Naive thymus-derived CD4-positive, alpha-beta T cell (primary cell): ENCODE measurements around the gene XYLT2. TPM values are rescaled to one million over a fixed set of nuclear protein-coding genes. Genes with fewer than 3 reads are reported as not detected.

Experiments used
- ATAC-seq: fragments of 150-1000 bp; cut with Tn5 transposase; 2 replicates; pipeline ENCODE4 v1.10.0; 2021; ENCODE audit warnings: mild to moderate bottlenecking, moderate library complexity
- CTCF ChIA-PET: fragments of 350-600 bp; sonication (Branson Sonifier 250); formaldehyde crosslinking; loops from one replicate; lab custom pipeline; 2021; ENCODE audit warnings: antibody characterized with exemption; lab: Charles Lee
- POLR2A ChIA-PET: fragments of 350-600 bp; sonication (Branson Sonifier 250); formaldehyde crosslinking; loops from one replicate; lab custom pipeline; 2021; ENCODE audit warnings: antibody characterized with exemption, inconsistent platforms; lab: Charles Lee
- DNase-seq, 9 donors: peaks; one replicate each; pipeline versions ENCODE4 v3.0.0 to v3.0.0-alpha.2; 2020 to 2022; ENCODE audit warnings: mixed read lengths in 1 of 9
- H3K27ac ChIP-seq: one replicate; pipeline ENCODE4 v1.7.0; 2013; ENCODE audit warnings: mild to moderate bottlenecking, low read depth, low read length, moderate library complexity
- H3K27me3 ChIP-seq, 2 donors: one replicate each; pipeline ENCODE4 v1.7.0; 2013; ENCODE audit warnings: low read length in 2 of 2, mild to moderate bottlenecking in 2 of 2, moderate library complexity in 2 of 2; ENCODE audit not compliant: control insufficient read depth in 2 of 2, insufficient read depth in 2 of 2
- H3K36me3 ChIP-seq, 3 experiments: 1 replicate in 2 of 3; 2 replicates in 1 of 3; pipeline ENCODE4 v1.7.0; 2013; ENCODE audit warnings: low read length in 3 of 3, mild to moderate bottlenecking in 3 of 3, moderate library complexity in 1 of 3; ENCODE audit not compliant: insufficient read depth in 3 of 3, control insufficient read depth in 2 of 3
- H3K4me1 ChIP-seq, 2 donors: one replicate each; pipeline ENCODE4 v1.7.0; 2013; ENCODE audit warnings: low read length in 2 of 2, mild to moderate bottlenecking in 2 of 2, moderate library complexity in 1 of 2; ENCODE audit not compliant: control insufficient read depth in 2 of 2, insufficient read depth in 2 of 2
- H3K4me3 ChIP-seq: 2 replicates; pipeline ENCODE4 v1.7.0; 2013; ENCODE audit warnings: mild to moderate bottlenecking, low read length
- H3K9me3 ChIP-seq, 3 experiments: 1 replicate in 2 of 3; 2 replicates in 1 of 3; pipeline ENCODE4 v1.7.0; 2013; ENCODE audit warnings: low read length in 3 of 3; ENCODE audit not compliant: control insufficient read depth in 2 of 3
- H3K27ac Mint-ChIP-seq, 9 donors: one replicate each; pipeline ENCODE4 v1.8.0; 2020 to 2022; ENCODE audit warnings: mixed read lengths in 9 of 9, mild to moderate bottlenecking in 8 of 9, moderate library complexity in 5 of 9, inconsistent platforms in 2 of 9
- H3K27me3 Mint-ChIP-seq, 5 donors: one replicate each; pipeline ENCODE4 v1.8.0; 2021 to 2022; ENCODE audit warnings: mixed read lengths in 5 of 5, mild to moderate bottlenecking in 1 of 5
- H3K36me3 Mint-ChIP-seq, 5 donors: one replicate each; pipeline ENCODE4 v1.8.0; 2020 to 2022; ENCODE audit warnings: mixed read lengths in 5 of 5, mild to moderate bottlenecking in 3 of 5, inconsistent platforms in 1 of 5
- H3K4me1 Mint-ChIP-seq, 7 donors: one replicate each; pipeline ENCODE4 v1.8.0; 2020 to 2022; ENCODE audit warnings: mixed read lengths in 7 of 7, mild to moderate bottlenecking in 3 of 7, inconsistent platforms in 1 of 7
- H3K4me3 Mint-ChIP-seq, 10 donors: one replicate each; pipeline ENCODE4 v1.8.0; 2020 to 2022; ENCODE audit warnings: mild to moderate bottlenecking in 10 of 10, mixed read lengths in 10 of 10, moderate library complexity in 6 of 10, inconsistent platforms in 2 of 10
- H3K9me3 Mint-ChIP-seq, 11 donors: one replicate each; pipeline ENCODE4 v1.8.0; 2020 to 2022; ENCODE audit warnings: mixed read lengths in 11 of 11, mild to moderate bottlenecking in 4 of 11, inconsistent platforms in 1 of 11, moderate library complexity in 1 of 11
- intact Hi-C, 2 donors: fragments of 100-400 bp; cut with micrococcal nuclease; formaldehyde crosslinking; loops; one replicate each; pipeline ENCODE4 v1.15.1; 2023
- polyA plus RNA-seq, 2 donors: library from polyadenylated mRNA; unstranded; fragments of 300-500 nt; fragmentation: Illumina TruSeq; gene quantifications; one replicate each; pipeline ENCODE4 v1.2.3, GENCODE V29; 2021
- total RNA-seq, 6 experiments: library from RNA in 5 of 6; stranded (reverse) in 5 of 6; gene quantifications; 1 replicate in 5 of 6; 2 replicates in 1 of 6; pipeline ENCODE4 v1.2.3 and lab custom pipeline; 2021 to 2026

XYLT2 gene
- total and polyA plus RNA-seq, 7 experiments from 2014 or later = 8.0 to 43.7 (median 25.0) TPM

DNA sequence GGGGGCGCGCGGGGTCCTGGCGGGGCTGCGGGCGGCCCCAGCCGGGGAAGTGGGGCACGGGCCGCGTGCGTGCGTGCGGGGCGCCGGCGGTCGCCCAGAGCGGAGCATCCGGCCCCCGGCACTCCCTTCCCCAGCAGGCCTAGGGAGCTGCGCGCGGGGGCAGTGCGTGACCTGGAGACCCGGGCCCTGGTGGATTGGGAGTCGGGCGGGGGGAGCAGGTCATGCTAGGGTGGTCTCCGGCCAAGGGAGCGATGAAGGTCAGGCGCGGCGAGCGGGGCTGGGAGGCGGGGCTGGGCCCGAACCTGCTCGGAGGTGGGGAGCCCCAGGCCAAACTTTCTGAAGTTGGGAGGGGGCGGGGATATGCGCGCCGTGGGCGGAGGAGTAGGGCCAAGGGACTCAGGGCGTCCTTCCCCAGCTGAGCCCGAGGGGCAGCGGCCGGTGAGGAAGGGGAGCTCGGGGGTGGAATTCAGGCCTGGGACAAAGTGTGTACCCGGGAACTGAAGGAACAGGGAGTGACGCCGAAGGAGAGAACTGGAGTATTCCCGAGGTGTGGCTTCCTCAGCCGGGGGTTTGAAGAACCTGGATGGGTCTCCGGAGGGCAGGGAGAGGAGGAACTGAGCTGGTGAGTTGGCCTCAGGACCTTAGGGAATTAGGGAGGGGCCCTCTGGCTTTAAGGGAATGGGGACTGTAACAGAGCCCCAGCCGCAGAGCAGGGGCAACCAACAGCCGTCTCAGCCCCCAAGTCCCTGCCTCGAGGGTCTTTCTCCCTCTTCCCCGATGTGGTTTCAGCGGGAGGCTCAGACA, 589 bp downstream of the XYLT2 start:
- Histone ChIP-seq H3K4me1 (peaks cover 22% of the 10 kb centered on the region in 2 donors), H3K9me3 (no peaks in the 10 kb centered on the region), H3K27ac (peak overlapping the region; percentile 84), H3K36me3 (peaks cover 0 to 3% (median 0%) of the 10 kb centered on the region in 3 experiments), H3K27me3 (no peaks in the 10 kb centered on the region), H3K4me3 (peak overlapping the region; percentile 79)
- H3K27me3 Mint-ChIP-seq = no peaks in the 10 kb centered on the region
- peaks cover 24 to 50% (median 38%) of the 10 kb centered on the region in 7 donors for H3K4me1 Mint-ChIP-seq
- intact Hi-C loops = loop anchor here (1.0 kb wide), 3 partner anchors 26 to 51 kb away; partner anchors contain the start of genes EME1 (in 1 of the 2), LRRC59 (in 1 of the 2) and MRPL27 (in 1 of the 2)
- no peaks in the 10 kb centered on the region for H3K9me3 Mint-ChIP-seq
- DNase-seq (peak in 1 of 9 donors; percentile 70), ATAC-seq (peak; percentile 68)
- H3K36me3 Mint-ChIP-seq = no peaks in the 10 kb centered on the region
- H3K4me3 Mint-ChIP-seq = peak overlapping the region; percentile 77 to 92 (median 87)
- CTCF ChIA-PET = interaction anchor here (0.7 to 3.4 kb wide), 3 partner anchors 16 to 52 kb away, joined by 4 to 14 read pairs (median 5); partner anchors contain the start of gene LRRC59
- H3K27ac Mint-ChIP-seq = peak overlapping the region; percentile 81 to 93 (median 86)
- POLR2A ChIA-PET = interaction anchor here (0.7 to 2.2 kb wide), 9 partner anchors 10 to 373 kb away, joined by 3 to 16 read pairs (median 3); partner anchors contain the start of genes EME1, LRRC59, LUC7L3 and MRPL27

DNA sequence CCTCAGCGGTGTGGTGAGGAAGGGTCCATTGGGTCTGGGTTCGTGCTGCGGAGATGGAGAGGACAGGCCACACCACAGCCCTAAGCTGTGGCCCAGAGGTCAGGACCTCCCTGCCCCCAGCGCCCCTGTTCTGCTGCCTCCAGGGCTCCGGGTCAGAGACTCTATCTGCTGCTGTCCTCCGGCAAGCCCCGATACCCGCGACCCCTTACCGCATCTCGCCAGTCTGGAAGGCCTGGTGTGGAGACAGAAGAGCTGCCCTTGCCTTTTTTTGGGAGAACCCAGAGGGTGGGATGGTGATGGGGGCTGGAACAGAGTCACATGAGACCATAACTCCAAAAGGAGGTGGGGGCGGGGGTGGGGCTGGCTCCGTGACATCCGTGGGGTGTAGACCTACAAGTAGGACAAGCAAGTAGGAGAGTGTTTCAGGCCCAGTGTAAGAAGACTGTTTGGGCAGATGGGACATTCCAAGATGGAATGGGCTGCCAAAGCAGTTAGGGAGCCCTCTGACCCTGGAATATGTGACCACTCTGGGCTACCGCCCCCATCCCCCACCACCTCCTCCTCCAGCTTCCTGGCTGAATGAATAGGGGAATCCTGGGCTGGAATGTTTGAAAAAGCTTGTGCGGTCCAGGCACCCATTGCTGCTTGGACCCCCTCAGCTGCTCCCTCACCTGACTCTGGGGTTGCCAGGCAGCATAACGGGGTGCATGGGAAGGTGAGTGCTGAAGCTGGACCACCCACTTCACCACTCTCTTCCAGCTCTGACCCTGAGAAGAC, 1.4 kb downstream of the XYLT2 start:
- DNase-seq = no peak
- no peaks in the 10 kb centered on the region for H3K27me3 ChIP-seq
- peak overlapping the region; percentile 79 for H3K4me3 ChIP-seq
- ChIA-PET POLR2A (interaction anchor here (0.6 to 2.2 kb wide), 8 partner anchors 11 to 285 kb away, joined by 3 to 16 read pairs (median 3); partner anchors contain the start of genes LRRC59 and PDK2), CTCF (interaction anchor here (3.4 kb wide), 1 partner anchor 15 kb away, joined by 14 read pairs; no protein-coding TSS in a partner anchor)
- peak overlapping the region; percentile 84 for H3K27ac ChIP-seq
- Mint-ChIP-seq H3K27me3 (no peaks in the 10 kb centered on the region), H3K9me3 (no peaks in the 10 kb centered on the region), H3K36me3 (peaks cover 0 to 1% (median 0%) of the 10 kb centered on the region in 5 donors), H3K4me3 (peak overlapping the region; percentile 77 to 92 (median 87)), H3K4me1 (peaks cover 24 to 50% (median 39%) of the 10 kb centered on the region in 7 donors), H3K27ac (peak overlapping the region; percentile 81 to 93 (median 86))
- peaks cover 22% of the 10 kb centered on the region in 2 donors for H3K4me1 ChIP-seq
- intact Hi-C loops = no loop called here
- ATAC-seq = no peak
- H3K36me3 ChIP-seq = peaks cover 0 to 3% (median 0%) of the 10 kb centered on the region in 3 experiments
- no peaks in the 10 kb centered on the region for H3K9me3 ChIP-seq

DNA sequence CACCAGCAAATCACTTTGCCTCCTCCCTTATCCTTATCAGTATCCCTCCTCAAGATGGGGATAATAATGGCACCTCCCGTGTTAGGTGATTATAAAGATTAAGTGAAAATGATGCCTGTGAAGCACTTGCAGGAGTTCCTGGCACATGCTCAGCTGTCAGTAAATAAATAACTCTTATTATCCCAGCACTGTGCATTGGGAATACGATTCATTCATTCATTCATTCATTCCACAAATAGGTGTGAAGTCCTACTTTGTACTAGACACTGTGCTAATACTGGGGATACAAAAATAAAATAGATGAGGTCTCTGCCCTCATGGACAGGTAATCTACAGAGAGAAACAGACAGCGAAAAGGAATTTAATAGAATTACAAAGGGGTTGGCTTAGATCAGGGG, 2.0 kb downstream of the XYLT2 start:
- Mint-ChIP-seq H3K4me3 (peak overlapping the region; percentile 74 to 92 (median 87)), H3K4me1 (peaks cover 25 to 50% (median 39%) of the 10 kb centered on the region in 7 donors), H3K36me3 (peaks cover 0 to 3% (median 0%) of the 10 kb centered on the region in 5 donors), H3K27me3 (no peaks in the 10 kb centered on the region), H3K27ac (peak overlapping the region; percentile 50 to 93 (median 86)), H3K9me3 (no peaks in the 10 kb centered on the region)
- H3K4me3 ChIP-seq = no peak overlapping the region
- intact Hi-C loops = no loop called here
- no peaks in the 10 kb centered on the region for H3K27me3 ChIP-seq
- no peak for DNase-seq
- ChIA-PET POLR2A (interaction anchor here (0.7 to 1.3 kb wide), 3 partner anchors 10 to 50 kb away, joined by 3 read pairs; partner anchors contain the start of gene LRRC59), CTCF (interaction anchor here (3.4 kb wide), 1 partner anchor 14 kb away, joined by 14 read pairs; no protein-coding TSS in a partner anchor)
- H3K27ac ChIP-seq = peak overlapping the region; percentile 84
- ATAC-seq = no peak
- no peaks in the 10 kb centered on the region for H3K9me3 ChIP-seq
- peaks cover 0 to 5% (median 0%) of the 10 kb centered on the region in 3 experiments for H3K36me3 ChIP-seq
- H3K4me1 ChIP-seq = peaks cover 22% of the 10 kb centered on the region in 2 donors

DNA sequence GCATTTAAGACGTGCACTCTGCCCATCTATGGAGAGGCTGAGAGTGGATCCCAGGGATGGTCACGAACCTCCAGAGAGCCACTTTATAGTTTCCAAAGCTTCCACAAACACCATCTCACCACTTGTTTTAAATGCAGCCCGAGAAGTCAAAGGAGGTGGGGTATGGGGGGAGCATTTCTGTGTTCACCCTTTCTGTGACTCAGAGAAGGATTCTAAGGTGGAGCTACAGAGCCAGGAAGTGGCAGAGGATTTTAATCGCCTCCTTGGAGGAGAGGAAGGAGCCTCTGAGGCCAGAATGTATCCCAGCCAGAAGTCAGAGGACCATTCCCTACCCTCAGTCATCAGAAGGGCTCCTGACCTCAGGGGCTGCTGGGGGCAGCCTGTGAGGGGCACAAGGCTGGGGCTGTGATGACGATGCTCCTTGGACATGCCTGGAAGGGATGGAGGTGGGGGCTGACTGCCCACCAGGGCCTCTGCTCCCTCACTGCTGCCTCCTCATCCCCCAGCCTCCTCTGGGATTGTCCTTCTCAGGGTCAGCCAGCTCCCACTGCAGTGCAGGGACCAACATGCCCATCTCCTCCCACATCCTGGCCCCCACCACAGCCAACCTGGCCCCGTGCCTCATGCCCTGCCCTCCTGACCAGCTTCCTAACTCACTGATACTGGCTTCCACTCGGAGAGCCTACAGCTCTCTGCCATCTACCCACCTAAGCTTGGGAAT, 2.8 kb downstream of the XYLT2 start:
- H3K36me3 Mint-ChIP-seq = peaks cover 0 to 4% (median 0%) of the 10 kb centered on the region in 5 donors
- DNase-seq (no peak), ATAC-seq (no peak)
- CTCF ChIA-PET = interaction anchor here (1.0 to 3.4 kb wide), 2 partner anchors 13 to 14 kb away, joined by 3 to 14 read pairs; no protein-coding TSS in a partner anchor
- peak overlapping the region in 9 of 10 donors; percentile 8 to 91 (median 86) for H3K4me3 Mint-ChIP-seq
- peak overlapping the region in 7 of 9 donors; percentile 34 to 88 (median 85) for H3K27ac Mint-ChIP-seq
- Histone ChIP-seq H3K27ac (no peak overlapping the region), H3K36me3 (peaks cover 0 to 12% (median 0%) of the 10 kb centered on the region in 3 experiments), H3K4me1 (peaks cover 22% of the 10 kb centered on the region in 2 donors), H3K9me3 (no peaks in the 10 kb centered on the region), H3K27me3 (no peaks in the 10 kb centered on the region), H3K4me3 (no peak overlapping the region)
- H3K27me3 Mint-ChIP-seq = no peaks in the 10 kb centered on the region
- POLR2A ChIA-PET = interaction anchor here (0.6 to 1.3 kb wide), 4 partner anchors 13 to 1782 kb away, joined by 3 to 4 read pairs (median 4); partner anchors contain the start of gene LRRC59
- intact Hi-C loops = no loop called here
- H3K4me1 Mint-ChIP-seq = peaks cover 30 to 50% (median 42%) of the 10 kb centered on the region in 7 donors
- H3K9me3 Mint-ChIP-seq = no peaks in the 10 kb centered on the region

DNA sequence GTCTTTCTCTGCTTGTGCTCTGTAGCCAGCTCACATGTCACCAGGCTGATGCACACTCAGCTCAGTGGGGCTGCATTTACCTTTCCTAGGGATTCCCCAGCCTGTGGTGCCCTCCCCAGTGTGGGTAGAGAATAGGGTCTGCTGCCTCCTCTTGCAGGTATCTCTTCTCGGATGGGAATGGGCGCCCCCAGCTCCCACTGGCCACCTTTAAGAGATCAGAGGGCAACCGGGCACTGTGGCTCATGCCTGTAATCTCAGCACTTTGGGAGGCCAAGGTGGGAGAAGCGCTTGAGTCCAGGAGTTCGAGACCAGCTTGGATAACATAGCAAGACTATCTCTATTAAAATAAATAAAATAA, 3.3 kb downstream of the XYLT2 start:
- peaks cover 0 to 17% (median 0%) of the 10 kb centered on the region in 3 experiments for H3K36me3 ChIP-seq
- CTCF ChIA-PET = interaction anchor here (1.0 kb wide), 1 partner anchor 12 kb away, joined by 3 read pairs; no protein-coding TSS in a partner anchor
- H3K27ac ChIP-seq = no peak overlapping the region
- H3K4me3 ChIP-seq = no peak overlapping the region
- ATAC-seq (no peak), DNase-seq (no peak)
- H3K4me3 Mint-ChIP-seq = peak overlapping the region in 5 of 10 donors; percentile 29 to 88 (median 60)
- H3K27me3 Mint-ChIP-seq = no peaks in the 10 kb centered on the region
- H3K4me1 ChIP-seq = peaks cover 22% of the 10 kb centered on the region in 2 donors
- no peaks in the 10 kb centered on the region for H3K27me3 ChIP-seq
- intact Hi-C loops = no loop called here
- H3K4me1 Mint-ChIP-seq = peaks cover 30 to 50% (median 42%) of the 10 kb centered on the region in 7 donors
- H3K36me3 Mint-ChIP-seq = peaks cover 0 to 4% (median 0%) of the 10 kb centered on the region in 5 donors
- no peaks in the 10 kb centered on the region for H3K9me3 Mint-ChIP-seq
- H3K9me3 ChIP-seq = no peaks in the 10 kb centered on the region
- peak overlapping the region in 4 of 9 donors; percentile 22 to 85 (median 30) for H3K27ac Mint-ChIP-seq
- POLR2A ChIA-PET = interaction anchor here (0.6 to 1.3 kb wide), 3 partner anchors 13 to 1783 kb away, joined by 3 to 4 read pairs (median 4); no protein-coding TSS in a partner anchor
